OCI-LY1 (cell line): Measurements from ENCODE around the gene ADGRG1.

Source experiments
- CTCF ChIP-seq: fragments of 200-600 bp; sonication (generic), shearing (Covaris generic); IDR thresholded peaks from 2 replicates; pipeline ENCODE4 v1.5.1; 2017; ENCODE audit warnings: mild to moderate bottlenecking, antibody characterized with exemption, low read length, moderate library complexity, mixed read lengths
- EZH2 ChIP-seq: fragments of 200-600 bp; sonication (generic), shearing (Covaris generic); IDR thresholded peaks from 2 replicates; pipeline ENCODE4 v1.8.0; 2017; ENCODE audit warnings: borderline replicate concordance, mixed run types, mild to moderate bottlenecking, antibody characterized with exemption, low read length, moderate library complexity, mixed read lengths

GRCh38 chr16:57607676-57608461, 20.6 kb upstream of the ADGRG1 start:
- TF ChIP-seq CTCF (no peak), EZH2 (no peak)
